Measurements from ENCODE around the gene RAET1L. TPM values are rescaled to one million over a fixed set of nuclear protein-coding genes. Genes with fewer than 3 reads are reported as not detected.

The RAET1L gene
- total and polyA plus RNA-seq, 2 of the 4 experiments (the other 2 are of a cell fraction): not detected

DNA sequence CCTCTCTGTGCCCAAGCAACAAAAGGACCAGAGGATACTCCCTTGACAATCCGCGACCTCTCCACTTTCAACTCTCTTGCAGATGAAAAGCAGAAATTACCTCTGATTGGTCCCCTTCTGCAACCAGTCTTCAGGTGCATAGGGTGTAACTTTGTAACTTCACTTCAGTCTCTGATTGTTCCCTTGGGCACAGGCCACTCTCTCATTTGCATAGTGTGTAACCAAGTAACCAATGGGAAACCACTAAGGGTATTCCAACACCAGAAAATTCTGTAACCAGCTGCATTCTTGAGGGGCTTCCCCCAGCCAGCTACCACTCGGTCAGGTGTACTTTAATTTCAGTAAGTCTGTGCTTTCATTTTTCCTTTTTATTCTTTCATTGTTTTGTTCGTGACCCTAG, 4.4 kb upstream of the RAET1L start:
- Histone ChIP-seq H2AFZ (replicated peaks; ENCODE audit: low read length, poor library complexity) (no peak overlapping the region), H3K9me3 (ENCODE audit: control insufficient read depth, insufficient read depth, low read length) (0 out of 2 replicates have a peak, but pooled peaks cover 2% of the 10 kb centered on the region), H3K23ac (ENCODE audit: low read depth, low read length) (no peak overlapping the region), H3K4ac (ENCODE audit: low read depth, low read length) (no peak overlapping the region), H3K27me3 (ENCODE audit: control insufficient read depth, insufficient read depth, low read length) (peaks cover 82% of the 10 kb centered on the region), H3K4me3 (ENCODE audit: insufficient read depth, low read depth, low read length) (no peak overlapping the region), H3K4me1 (ENCODE audit: control insufficient read depth, insufficient read depth, low read length) (peaks cover 3% of the 10 kb centered on the region; the same call in 1 of the 2 replicates), H3K56ac (ENCODE audit: extremely low read depth, insufficient read depth, low read length) (no peak overlapping the region), H2BK5ac (ENCODE audit: low read depth, low read length, poor library complexity, severe bottlenecking) (no peak overlapping the region), H2BK20ac (ENCODE audit: low read depth, low read length) (no peak overlapping the region), H2AK9ac (replicated peaks; ENCODE audit: low read depth, low read length, poor library complexity) (no peak overlapping the region), H3K9me1 (ENCODE audit: insufficient read depth, low read length) (no peaks in the 10 kb centered on the region), H3K14ac (replicated peaks; ENCODE audit: low read depth, low read length) (no peak overlapping the region), H3K79me1 (ENCODE audit: low read depth in 1 of 2, low read length in 2 of 2) (no peaks in the 10 kb centered on the region), H3K9ac (ENCODE audit: low read depth, low read length) (no peak overlapping the region), H2BK15ac (ENCODE audit: low read depth, low read length) (no peak overlapping the region), H3K4me2 (ENCODE audit: low read depth, low read length) (no peak overlapping the region), H4K91ac (ENCODE audit: insufficient read depth, low read depth, low read length) (no peak overlapping the region), H2BK120ac (ENCODE audit: low read depth, low read length) (no peak overlapping the region), H2AK5ac (ENCODE audit: low read depth, low read length) (no peak overlapping the region), H3K36me3 (ENCODE audit: control insufficient read depth, insufficient read depth, low read length) (no peaks in the 10 kb centered on the region), H4K20me1 (ENCODE audit: insufficient read depth, low read length) (no peaks in the 10 kb centered on the region), H4K5ac (ENCODE audit: low read depth, low read length) (no peak overlapping the region), H3K27ac (ENCODE audit: insufficient read depth, low read length) (no peak overlapping the region), H4K8ac (ENCODE audit: low read depth in 2 of 2, low read length in 2 of 2) (no peak overlapping the region), H3K18ac (ENCODE audit: low read depth, low read length) (no peak overlapping the region)
- WGBS, 2 experiments (ENCODE audit: extremely low coverage in 2 of 2, insufficient read length in 1 of 2): no CpG with 5 or more reads among the region's 4 CpGs
- ATAC-seq (ENCODE audit: low read depth) (no peak), DNase-seq (no peak)
- no TSS peak for BruUV-seq (replicated peaks)
- intact Hi-C loops (cut with micrococcal nuclease): no loop called here
- in situ Hi-C loops (cut with MboI; ENCODE audit: low sequenced_read_pairs): no loop called here
- POLR2A ChIA-PET (ENCODE audit: unreplicated experiment): interaction anchor here (0.6 kb wide), 1 partner anchor 383 kb away, joined by 3 read pairs; no protein-coding TSS in a partner anchor
- CTCF ChIA-PET: interaction anchor here (0.6 kb wide), 1 partner anchor 1327 kb away, joined by 3 read pairs; no protein-coding TSS in a partner anchor
- TF ChIP-seq SMC3 (IDR thresholded peaks at IDR 0.05; ENCODE audit: low read depth, low read length) (no peak), MAFK (IDR thresholded peaks at IDR 0.05; ENCODE audit: low read depth, low read length) (no peak), CTCF (conservative IDR thresholded peaks at IDR 0.05; ENCODE audit: low read depth, low read length) (no peak), ELK1 (IDR thresholded peaks at IDR 0.05; ENCODE audit: borderline replicate concordance, low read depth, low read length) (no peak), BHLHE40 (IDR thresholded peaks at IDR 0.05; ENCODE audit: low read depth, low read length) (no peak), MXI1 (IDR thresholded peaks at IDR 0.05; ENCODE audit: borderline replicate concordance, low read depth, low read length) (no peak), FOS (IDR thresholded peaks at IDR 0.05; ENCODE audit: low read depth, low read length) (no peak), CEBPB (IDR thresholded peaks at IDR 0.05; ENCODE audit: low read depth, low read length) (no peak), RFX5 (IDR thresholded peaks at IDR 0.05; ENCODE audit: low read depth, low read length) (no peak), RCOR1 (IDR thresholded peaks at IDR 0.05; ENCODE audit: insufficient replicate concordance, low read length) (no peak), POLR2A (IDR thresholded peaks at IDR 0.05; ENCODE audit: low read depth, low read length) (no peak), MAZ (IDR thresholded peaks at IDR 0.05; ENCODE audit: borderline replicate concordance, low read depth, low read length) (no peak), RAD21 (IDR thresholded peaks at IDR 0.05; ENCODE audit: low read length) (no peak)
- TF ChIP-seq, protein P1, sequence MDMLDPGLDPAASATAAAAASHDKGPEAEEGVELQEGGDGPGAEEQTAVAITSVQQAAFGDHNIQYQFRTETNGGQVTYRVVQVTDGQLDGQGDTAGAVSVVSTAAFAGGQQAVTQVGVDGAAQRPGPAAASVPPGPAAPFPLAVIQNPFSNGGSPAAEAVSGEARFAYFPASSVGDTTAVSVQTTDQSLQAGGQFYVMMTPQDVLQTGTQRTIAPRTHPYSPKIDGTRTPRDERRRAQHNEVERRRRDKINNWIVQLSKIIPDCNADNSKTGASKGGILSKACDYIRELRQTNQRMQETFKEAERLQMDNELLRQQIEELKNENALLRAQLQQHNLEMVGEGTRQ (IDR thresholded peaks at IDR 0.05; ENCODE audit: low read depth, low read length): no peak
- dilution Hi-C loops (cut with HindIII; ENCODE audit: low sequenced_read_pairs, unreplicated experiment): no loop called here

Data from IMR-90 (cell line).